Hepatocyte (in vitro differentiated cells): ENCODE results near the gene SLC34A3.

Source experiments
- EZH2phosphoT487 ChIP-seq: fragments of 200-600 bp; sonication (generic); IDR thresholded peaks from one replicate; pipeline ENCODE4 v1.6.1; 2018; ENCODE audit warnings: antibody characterized with exemption, mild to moderate bottlenecking, low read depth, moderate library complexity; ENCODE audit not compliant: unreplicated experiment, severe bottlenecking
- TF ChIP-seq, protein P1 (sequence below): fragments of 200-600 bp; sonication (generic); IDR thresholded peaks from 2 replicates; pipeline ENCODE4 v1.5.1; 2016; ENCODE audit warnings: antibody characterized with exemption, mild to moderate bottlenecking; ENCODE audit not compliant: poor library complexity

DNA sequence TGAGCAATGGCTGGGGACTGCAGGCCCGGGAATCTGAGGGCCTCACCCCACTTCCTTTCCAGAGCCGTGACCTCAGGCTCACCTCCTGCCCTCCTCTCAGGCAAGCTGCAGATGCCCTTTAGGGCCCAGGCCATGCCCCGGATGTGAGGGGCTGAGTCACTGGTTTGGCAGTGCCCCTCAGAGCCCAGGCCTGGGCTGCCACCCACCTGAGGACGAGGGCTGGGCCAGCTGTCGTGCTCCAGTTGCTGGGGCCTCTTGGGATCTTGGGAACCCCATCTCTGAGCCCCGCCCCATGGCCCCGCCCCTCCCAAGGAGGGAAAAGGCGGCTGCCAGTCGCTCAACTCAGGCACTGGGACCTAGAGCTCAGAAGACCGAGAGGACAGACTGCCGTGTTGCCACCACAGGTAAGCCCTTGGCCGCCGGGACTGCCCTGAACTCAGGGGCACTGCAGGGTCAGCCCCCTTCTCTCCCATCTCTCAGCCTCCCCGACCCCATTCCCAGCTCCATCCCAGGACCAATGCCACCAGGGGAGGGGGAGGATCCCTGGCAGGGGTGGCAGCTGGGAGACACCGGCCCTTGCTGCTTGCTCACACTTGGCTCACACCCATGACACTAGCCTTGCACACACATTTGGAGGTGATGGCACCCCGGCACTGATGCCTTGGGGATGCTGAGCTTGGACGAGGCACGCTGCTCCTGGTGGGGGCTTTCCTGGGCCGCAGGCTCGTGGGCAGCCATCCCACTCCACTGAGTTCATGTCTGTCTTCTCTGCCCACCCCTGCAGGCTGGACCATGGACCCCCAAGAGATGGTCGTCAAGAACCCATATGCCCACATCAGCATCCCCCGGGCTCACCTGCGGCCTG is 5.6 kb upstream of the SLC34A3 start, which contains the start of gene CYSRT1:
- TF ChIP-seq, protein P1, sequence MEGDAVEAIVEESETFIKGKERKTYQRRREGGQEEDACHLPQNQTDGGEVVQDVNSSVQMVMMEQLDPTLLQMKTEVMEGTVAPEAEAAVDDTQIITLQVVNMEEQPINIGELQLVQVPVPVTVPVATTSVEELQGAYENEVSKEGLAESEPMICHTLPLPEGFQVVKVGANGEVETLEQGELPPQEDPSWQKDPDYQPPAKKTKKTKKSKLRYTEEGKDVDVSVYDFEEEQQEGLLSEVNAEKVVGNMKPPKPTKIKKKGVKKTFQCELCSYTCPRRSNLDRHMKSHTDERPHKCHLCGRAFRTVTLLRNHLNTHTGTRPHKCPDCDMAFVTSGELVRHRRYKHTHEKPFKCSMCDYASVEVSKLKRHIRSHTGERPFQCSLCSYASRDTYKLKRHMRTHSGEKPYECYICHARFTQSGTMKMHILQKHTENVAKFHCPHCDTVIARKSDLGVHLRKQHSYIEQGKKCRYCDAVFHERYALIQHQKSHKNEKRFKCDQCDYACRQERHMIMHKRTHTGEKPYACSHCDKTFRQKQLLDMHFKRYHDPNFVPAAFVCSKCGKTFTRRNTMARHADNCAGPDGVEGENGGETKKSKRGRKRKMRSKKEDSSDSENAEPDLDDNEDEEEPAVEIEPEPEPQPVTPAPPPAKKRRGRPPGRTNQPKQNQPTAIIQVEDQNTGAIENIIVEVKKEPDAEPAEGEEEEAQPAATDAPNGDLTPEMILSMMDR = no peak
- no peak for TF ChIP-seq EZH2phosphoT487
